ENCODE data around the gene EDA2R. TPM values are rescaled to one million over a fixed set of nuclear protein-coding genes. Genes with fewer than 3 reads are reported as not detected.

The EDA2R gene
- polyA plus RNA-seq, 2 donors: 0.34 to 0.35 TPM

- Histone ChIP-seq H3K27me3 (ENCODE audit: control insufficient read depth in 1 of 2, insufficient read depth in 2 of 2, low read length in 2 of 2) (no peaks in the 10 kb centered on the region), H3K4me1 (ENCODE audit: control insufficient read depth in 2 of 2, insufficient read depth in 2 of 2, low read length in 1 of 2) (no peaks in the 10 kb centered on the region), H3K27ac (ENCODE audit: low read depth in 2 of 2, low read length in 1 of 2) (no peak overlapping the region), H3K9me3 (ENCODE audit: control insufficient read depth in 2 of 2, insufficient read depth in 1 of 2, low read depth in 1 of 2, low read length in 1 of 2) (no peaks in the 10 kb centered on the region), H3K4me3 (ENCODE audit: low read depth in 1 of 2, low read length in 2 of 2) (no peak overlapping the region), H3K36me3 (ENCODE audit: control insufficient read depth in 2 of 2, insufficient read depth in 2 of 2, low read length in 1 of 2) (no peaks in the 10 kb centered on the region)
- WGBS, 2 donors: 39 to 61% methylated on average over 1 of the region's 1 CpG
Measured at GRCh38 chrX:66579219-66579618, 59.7 kb downstream of the EDA2R start.

- no peaks in the 10 kb centered on the region for H3K36me3 ChIP-seq (ENCODE audit: control insufficient read depth in 2 of 2, insufficient read depth in 2 of 2, low read length in 1 of 2)
- no peaks in the 10 kb centered on the region for H3K27me3 ChIP-seq (ENCODE audit: control insufficient read depth in 1 of 2, insufficient read depth in 2 of 2, low read length in 2 of 2)
- H3K9me3 ChIP-seq (ENCODE audit: control insufficient read depth in 2 of 2, insufficient read depth in 1 of 2, low read depth in 1 of 2, low read length in 1 of 2): no peaks in the 10 kb centered on the region
- H3K27ac ChIP-seq (ENCODE audit: low read depth in 2 of 2, low read length in 1 of 2): no peak overlapping the region
- no peaks in the 10 kb centered on the region for H3K4me1 ChIP-seq (ENCODE audit: control insufficient read depth in 2 of 2, insufficient read depth in 2 of 2, low read length in 1 of 2)
- no peak overlapping the region for H3K4me3 ChIP-seq (ENCODE audit: low read depth in 1 of 2, low read length in 2 of 2)
Measured at GRCh38 chrX:66553973-66554372, 84.9 kb downstream of the EDA2R start.

GRCh38 chrX:66547847-66548369 is 91.0 kb downstream of the EDA2R start:
- Histone ChIP-seq H3K4me3 (ENCODE audit: low read depth in 1 of 2, low read length in 2 of 2) (no peak overlapping the region), H3K36me3 (ENCODE audit: control insufficient read depth in 2 of 2, insufficient read depth in 2 of 2, low read length in 1 of 2) (no peaks in the 10 kb centered on the region), H3K27me3 (ENCODE audit: control insufficient read depth in 1 of 2, insufficient read depth in 2 of 2, low read length in 2 of 2) (no peaks in the 10 kb centered on the region), H3K27ac (ENCODE audit: low read depth in 2 of 2, low read length in 1 of 2) (no peak overlapping the region), H3K9me3 (ENCODE audit: control insufficient read depth in 2 of 2, insufficient read depth in 1 of 2, low read depth in 1 of 2, low read length in 1 of 2) (no peaks in the 10 kb centered on the region), H3K4me1 (ENCODE audit: control insufficient read depth in 2 of 2, insufficient read depth in 2 of 2, low read length in 1 of 2) (no peaks in the 10 kb centered on the region)

All from esophagus (tissue), 2 donors.